NOMO-1 treated with DMSO at 0.1 percent for 48 hours (cell line): Measurements from ENCODE around the gene POLR2H.
"Not testable (repeated sequence)": the region's sequence is repeated elsewhere in the genome, so short reads cannot be mapped to it uniquely, and the experiment has no call there.

Experiments
- DNase-seq: peaks from one replicate; lab custom pipeline; 2025; ENCODE audit not compliant: unreplicated experiment; lab: John Stamatoyannopoulos, UW

The POLR2H gene

GRCh38 chr3:184335661-184336546 lies 25.6 kb upstream of the POLR2H start:
- DNase-seq: peak; percentile 59

- DNase-seq: peak; percentile 21
These were observed 24.7 kb upstream of the POLR2H start for GRCh38 chr3:184336547-184337398.

GRCh38 chr3:184337399-184337714 lies 24.2 kb upstream of the POLR2H start, which contains the start of gene FAM131A:
TSS of gene FAM131A (plus strand) at chr3:184337600. CDS start at chr3:184337631, 31 bp downstream.
- no peak for DNase-seq

GRCh38 chr3:184337981-184338380 lies 23.5 kb upstream of the POLR2H start:
- no peak for DNase-seq

GRCh38 chr3:184338511-184338945 lies 23.0 kb upstream of the POLR2H start:
- DNase-seq: no peak

- DNase-seq: no peak
These were observed 22.5 kb upstream of the POLR2H start for GRCh38 chr3:184339001-184339400.

GRCh38 chr3:184339451-184340135 lies 21.9 kb upstream of the POLR2H start:
- not testable (repeated sequence) for DNase-seq

- no peak for DNase-seq
These were observed 19.6 kb upstream of the POLR2H start for GRCh38 chr3:184341925-184342324.

- no peak for DNase-seq
These were observed 18.2 kb upstream of the POLR2H start for GRCh38 chr3:184343200-184343876.

- no peak for DNase-seq
These were observed 16.8 kb upstream of the POLR2H start for GRCh38 chr3:184344579-184345316.

GRCh38 chr3:184345317-184346144 lies 16.0 kb upstream of the POLR2H start:
- DNase-seq: peak; percentile 19

GRCh38 chr3:184346480-184347190 lies 14.9 kb upstream of the POLR2H start:
- no peak for DNase-seq

- DNase-seq: no peak
These were observed 14.0 kb upstream of the POLR2H start for GRCh38 chr3:184347321-184348056.

- DNase-seq: no peak
These were observed 13.5 kb upstream of the POLR2H start for GRCh38 chr3:184348057-184348382.

GRCh38 chr3:184349563-184350470 lies 11.7 kb upstream of the POLR2H start:
- no peak for DNase-seq

- no peak for DNase-seq
These were observed 10.9 kb upstream of the POLR2H start for GRCh38 chr3:184350618-184351017.
